Measurements from ENCODE around the gene KATNA1. TPM values are rescaled to one million over a fixed set of nuclear protein-coding genes. Genes with fewer than 3 reads are reported as not detected.

KATNA1 gene
- total RNA-seq = 16.0 and 19.7 TPM in 2 replicates

DNA sequence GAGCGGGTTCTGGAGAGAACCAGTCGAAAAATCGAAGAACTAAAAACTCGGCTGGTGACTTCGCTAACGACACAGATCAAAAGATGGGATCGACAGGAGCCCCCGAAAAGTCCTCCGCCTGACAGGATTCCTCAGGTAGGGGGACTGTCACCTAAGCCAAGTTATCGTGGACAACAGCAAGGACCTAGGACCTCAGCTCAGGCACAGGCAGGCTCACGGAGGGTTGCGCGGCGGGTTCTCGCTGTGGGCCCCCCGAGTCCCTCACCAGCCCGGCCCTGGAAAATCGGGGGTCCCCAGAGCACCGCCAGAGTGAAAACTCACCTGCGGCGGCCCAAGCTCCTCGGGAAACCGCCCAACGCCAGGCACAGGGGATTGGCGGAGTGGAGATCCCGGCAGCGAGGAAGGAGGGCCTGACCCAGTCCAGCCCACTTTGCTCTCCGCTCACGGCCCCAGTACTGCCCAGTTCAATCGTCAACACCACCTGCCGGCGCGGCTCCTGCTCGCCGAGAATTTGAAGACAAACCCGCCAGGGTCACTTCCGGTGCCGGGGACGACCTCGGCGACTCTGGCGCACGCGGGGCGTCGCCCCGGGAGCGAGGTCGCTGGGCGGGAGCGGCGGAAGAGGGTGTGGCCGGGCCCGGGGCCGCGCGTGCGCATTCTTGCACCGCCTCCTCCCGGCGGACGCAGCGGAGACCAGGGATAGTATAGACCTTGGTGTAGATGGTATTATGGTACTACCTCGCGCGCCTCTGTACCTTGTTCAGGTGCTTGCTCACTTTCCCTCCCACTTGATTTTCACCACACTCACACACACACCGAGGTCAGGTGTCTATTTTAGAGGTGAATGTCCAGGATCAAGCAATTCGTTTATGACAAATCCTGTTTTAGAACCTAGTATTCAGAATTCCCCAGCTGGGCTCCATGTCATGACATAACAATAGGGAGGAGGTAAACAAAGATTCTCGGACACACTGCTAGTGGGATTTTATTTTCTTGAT is at the start of gene KATNA1:
Gene KATNA1, minus strand, starts transcription at position 567 of the 998 bp plus-strand sequence. CDS start 10,167 bp downstream, outside the sequence.

DNA sequence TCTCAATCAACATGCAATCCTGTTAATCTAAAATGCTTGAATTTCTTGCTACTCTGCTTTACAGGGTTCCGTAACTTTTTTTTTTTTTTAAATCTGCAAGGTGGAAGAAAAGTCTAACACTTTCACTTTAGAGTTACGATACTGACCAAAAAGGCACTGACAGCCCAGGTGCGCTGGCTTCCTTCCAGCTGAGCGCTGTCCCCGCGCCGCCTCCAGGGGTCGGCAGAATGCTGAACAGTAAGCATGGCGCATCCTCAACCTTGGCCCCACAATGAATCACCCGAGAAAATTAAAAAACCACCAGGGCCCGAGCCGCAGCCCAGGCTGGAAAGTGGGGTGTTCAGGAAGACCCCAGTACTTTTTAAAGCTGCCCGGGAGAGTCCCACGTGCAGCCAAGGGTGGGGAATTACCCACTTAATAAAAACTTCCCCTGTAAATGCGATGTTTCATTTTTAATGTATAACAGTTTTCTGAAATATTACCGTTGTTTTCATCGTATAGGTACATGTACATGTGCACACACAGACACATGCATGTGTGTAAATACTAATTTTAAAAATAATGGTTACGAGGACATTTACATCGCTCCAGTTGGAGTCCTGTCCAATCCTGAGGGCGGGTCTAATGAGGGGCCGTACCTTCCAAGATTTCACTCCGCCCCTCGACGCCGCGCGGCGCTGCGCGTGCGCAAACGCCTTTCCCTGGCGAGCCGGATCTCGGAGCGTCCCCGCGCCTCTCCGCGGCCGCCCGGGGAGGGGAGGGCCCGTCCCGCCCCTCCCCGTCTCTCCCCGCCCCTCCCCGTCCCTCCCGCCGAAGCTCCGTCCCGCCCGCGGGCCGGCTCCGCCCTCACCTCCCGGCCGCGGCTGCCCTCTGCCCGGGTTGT is 82.7 kb downstream of the KATNA1 start, which contains the start of gene GINM1:
Gene GINM1, plus strand, starts transcription at position 849 of the 883 bp plus-strand sequence. CDS start 40 bp downstream, outside the sequence.

DNA sequence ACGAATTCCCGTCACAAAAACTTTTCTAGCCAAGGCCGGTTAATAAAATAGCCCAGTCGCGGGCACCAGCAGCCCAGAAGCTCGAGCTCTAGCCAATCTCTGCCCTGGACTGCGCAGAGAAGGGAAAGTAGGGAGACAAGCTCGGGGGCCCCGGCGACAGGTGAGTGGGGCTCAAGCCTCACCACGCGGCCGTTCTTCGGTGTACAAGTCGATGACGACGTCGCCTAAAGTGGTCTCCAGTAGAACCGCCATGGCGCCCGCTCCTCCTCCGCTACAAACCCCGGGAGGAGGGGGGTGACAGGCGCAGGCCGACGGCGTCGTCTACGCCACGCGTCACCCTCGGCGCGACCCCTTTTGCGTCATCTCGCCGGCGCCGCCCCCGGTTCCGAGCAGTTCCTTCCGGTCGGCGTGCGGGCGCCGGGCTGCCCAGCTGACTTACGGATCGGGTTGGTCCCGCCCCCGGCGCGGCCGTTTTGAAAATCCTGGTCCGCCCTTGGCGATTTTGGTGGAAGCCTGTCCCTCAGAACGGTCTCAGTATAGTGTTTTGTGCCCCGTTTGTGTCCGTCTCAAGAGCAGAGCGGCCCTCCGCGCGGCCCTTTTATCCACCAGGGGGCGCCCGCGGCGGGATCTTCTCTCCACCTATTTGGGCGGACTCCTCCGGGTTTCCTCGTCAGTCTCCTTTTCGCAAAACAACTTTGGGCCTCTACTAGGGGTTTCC is 102.6 kb downstream of the KATNA1 start, which contains the start of gene PPIL4:
Gene PPIL4, minus strand, starts transcription at position 290 of the 718 bp plus-strand sequence. Its CDS starts 38 bp downstream, at position 252.

Other genes with a start within 250 kb of the KATNA1 start
- gene SUMO4, start 248.5 kb downstream of the KATNA1 start, total RNA-seq = 4.8 TPM in 1 of 2 replicates, not detected in the other
- gene ZC3H12D, start 163.7 kb downstream of the KATNA1 start, total RNA-seq = not detected in 2 replicates
- 21.5 and 32.4 TPM in 2 replicates for gene PPIL4, start 102.7 kb downstream of the KATNA1 start, total RNA-seq
- 31.8 and 43.0 TPM in 2 replicates for gene GINM1, start 82.3 kb downstream of the KATNA1 start, total RNA-seq
- 13.3 and 19.3 TPM in 2 replicates for gene LATS1, start 69.4 kb upstream of the KATNA1 start, total RNA-seq
- 19.6 and 21.3 TPM in 2 replicates for gene NUP43, start 97.8 kb upstream of the KATNA1 start, total RNA-seq
- 90.1 and 121 TPM in 2 replicates for gene PCMT1, start 101.0 kb upstream of the KATNA1 start, total RNA-seq
- gene LRP11, start 215.6 kb upstream of the KATNA1 start, total RNA-seq = 51.3 and 60.8 TPM in 2 replicates
- gene RAET1E, start 249.4 kb upstream of the KATNA1 start, total RNA-seq = 0.24 TPM in 1 of 2 replicates, not detected in the other